HepG2 (cell line): ENCODE results near the gene TMEM95.

ENCODE experiments used
- AGO2 ChIP-seq: fragments of 200-400 bp; formaldehyde crosslinking; optimal IDR thresholded peaks from 2 replicates; pipeline ENCODE3; 2017; ENCODE audit warnings: mild to moderate bottlenecking, low read depth, low read length, moderate library complexity
- CBX2 ChIP-seq, 2 experiments: fragments of 200-600 bp in 1 of 2; sonication (generic); formaldehyde crosslinking in 1 of 2; IDR thresholded peaks; 2 replicates each; pipeline versions ENCODE4 v1.7.0 to v1.8.1; 2018 to 2022; ENCODE audit warnings: low read depth in 2 of 2, low read length in 1 of 2, mild to moderate bottlenecking in 1 of 2, missing genetic modification reagents in 1 of 2
- CTCF ChIP-seq: sonication (generic); formaldehyde crosslinking; IDR thresholded peaks from 2 replicates; pipeline ENCODE4 v1.5.0; 2020; ENCODE audit warnings: mild to moderate bottlenecking, missing genetic modification reagents, moderate library complexity
- HCFC1 ChIP-seq: fragments of 150-350 bp; IDR thresholded peaks from 2 replicates; pipeline ENCODE4 v1.6.1; 2014; ENCODE audit warnings: low read depth, low read length
- HOXA3 ChIP-seq: sonication (generic); formaldehyde crosslinking; IDR thresholded peaks from 2 replicates; pipeline ENCODE4 v1.5.0; 2020; ENCODE audit warnings: missing genetic modification reagents
- NFYB ChIP-seq: sonication (generic); formaldehyde crosslinking; IDR thresholded peaks from 2 replicates; pipeline ENCODE4 v1.4.0; 2020; ENCODE audit warnings: missing genetic modification reagents
- POLR2AphosphoS5 ChIP-seq: IDR thresholded peaks from 2 replicates; pipeline ENCODE4 v1.6.1; 2012; ENCODE audit warnings: low read depth, low read length
- RELA ChIP-seq: sonication (generic); formaldehyde crosslinking; IDR thresholded peaks from 2 replicates; pipeline ENCODE4 v1.4.0; 2020; ENCODE audit warnings: missing genetic modification reagents
- TAF15 ChIP-seq: fragments of 200-400 bp; formaldehyde crosslinking; IDR thresholded peaks from one replicate; pipeline ENCODE4 v1.6.1; 2018; ENCODE audit warnings: mild to moderate bottlenecking, low read depth, low read length; ENCODE audit not compliant: poor library complexity, severe bottlenecking
- ZFAT ChIP-seq: sonication (generic); formaldehyde crosslinking; conservative IDR thresholded peaks from 2 replicates; pipeline ENCODE4 v1.8.1; 2023; ENCODE audit warnings: missing genetic modification reagents, inconsistent platforms
- ZNF441 ChIP-seq: sonication (generic); formaldehyde crosslinking; IDR thresholded peaks from 2 replicates; pipeline ENCODE4 v1.7.0; 2021; ENCODE audit warnings: missing genetic modification reagents, borderline replicate concordance
- ZNF639 ChIP-seq: conservative IDR thresholded peaks from 2 replicates; pipeline ENCODE4 v1.6.1; 2018; ENCODE audit warnings: missing genetic modification reagents
- ZNF773 ChIP-seq: sonication (generic); formaldehyde crosslinking; IDR thresholded peaks from 2 replicates; pipeline ENCODE4 v1.4.0; 2020; ENCODE audit warnings: missing genetic modification reagents, borderline replicate concordance

DNA sequence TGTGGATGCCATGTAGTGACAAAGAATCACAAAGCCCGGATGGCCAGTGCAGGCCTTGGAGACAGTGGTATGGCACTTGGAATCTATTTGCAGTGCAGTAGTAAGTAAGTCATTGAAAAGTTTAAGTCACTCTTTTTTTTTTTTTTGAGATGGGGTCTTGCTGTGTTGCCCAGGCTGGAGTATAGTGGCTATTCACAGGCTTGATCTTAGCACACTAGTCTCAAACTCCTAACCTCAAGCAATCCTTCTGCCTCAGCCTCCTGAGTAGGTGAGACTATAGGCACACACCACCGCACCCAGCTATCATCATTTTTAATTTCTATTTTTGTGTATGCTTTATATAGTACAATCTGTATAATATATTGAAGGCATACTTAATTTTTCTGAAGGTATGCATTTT, 43.7 kb downstream of the TMEM95 start:
- no peak for TF ChIP-seq ZNF773 (CRISPR knock-in tag)
- no peak for TF ChIP-seq HCFC1
- no peak for TF ChIP-seq CTCF (CRISPR knock-in tag)
- no peak for TF ChIP-seq POLR2AphosphoS5
- TF ChIP-seq NFYB (CRISPR knock-in tag): no peak
- TF ChIP-seq ZNF441 (CRISPR knock-in tag): no peak
- TF ChIP-seq TAF15: no peak
- no peak for TF ChIP-seq CBX2 (IDR thresholded peaks at IDR 0.05; ENCODE audit: low read depth, low read length)
- TF ChIP-seq CBX2 (CRISPR knock-in tag; IDR thresholded peaks at IDR 0.05; ENCODE audit: low read depth): no peak
- no peak for TF ChIP-seq RELA (CRISPR knock-in tag)
- TF ChIP-seq HOXA3 (CRISPR knock-in tag): no peak
- no peak for TF ChIP-seq ZFAT (CRISPR knock-in tag)
- no peak for TF ChIP-seq AGO2
- no peak for TF ChIP-seq ZNF639
